Ishikawa (cell line): ENCODE results near the gene SETD6.

Experiments
- CEBPB ChIP-seq: IDR thresholded peaks from 2 replicates; pipeline ENCODE4 v1.6.1; 2012
- CREB1 ChIP-seq: IDR thresholded peaks from 2 replicates; pipeline ENCODE4 v1.6.1; 2012; ENCODE audit warnings: low read depth
- EGR1 ChIP-seq: IDR thresholded peaks from 2 replicates; pipeline ENCODE4 v1.6.1; 2012
- EP300 ChIP-seq: IDR thresholded peaks from 2 replicates; pipeline ENCODE4 v1.6.1; 2012; ENCODE audit warnings: borderline replicate concordance
- FOXM1 ChIP-seq: IDR thresholded peaks from 2 replicates; pipeline ENCODE4 v1.6.1; 2012; ENCODE audit warnings: low read depth, borderline replicate concordance
- MAX ChIP-seq: IDR thresholded peaks from 2 replicates; pipeline ENCODE4 v1.6.1; 2012
- NFIC ChIP-seq: IDR thresholded peaks from 2 replicates; pipeline ENCODE4 v1.6.1; 2012
- RAD21 ChIP-seq: IDR thresholded peaks from 2 replicates; pipeline ENCODE4 v1.6.1; 2012; ENCODE audit warnings: low read depth
- REST ChIP-seq: IDR thresholded peaks from 2 replicates; pipeline ENCODE4 v1.6.1; 2012; ENCODE audit warnings: low read depth, mild to moderate bottlenecking
- TAF1 ChIP-seq: IDR thresholded peaks from 2 replicates; pipeline ENCODE4 v1.6.1; 2012; ENCODE audit warnings: low read depth, mild to moderate bottlenecking
- TCF12 ChIP-seq: IDR thresholded peaks from 2 replicates; pipeline ENCODE4 v1.6.1; 2012; ENCODE audit warnings: low read depth
- TEAD4 ChIP-seq: IDR thresholded peaks from 2 replicates; pipeline ENCODE4 v1.6.1; 2012
- USF1 ChIP-seq: IDR thresholded peaks from 2 replicates; pipeline ENCODE4 v1.6.1; 2012
- YY1 ChIP-seq: IDR thresholded peaks from 2 replicates; pipeline ENCODE4 v1.6.1; 2012; ENCODE audit warnings: low read depth
- ZBTB7A ChIP-seq: IDR thresholded peaks from 2 replicates; pipeline ENCODE4 v1.6.1; 2012; ENCODE audit warnings: low read depth

SETD6 gene

GRCh38 chr16:58471209-58471975, 43.9 kb upstream of the SETD6 start:
- TF ChIP-seq TAF1, result no peak
- no peak for TF ChIP-seq TEAD4
- no peak for TF ChIP-seq YY1
- TF ChIP-seq ZBTB7A, result no peak
- no peak for TF ChIP-seq CEBPB
- no peak for TF ChIP-seq MAX
- no peak for TF ChIP-seq FOXM1
- no peak for TF ChIP-seq TCF12
- no peak for TF ChIP-seq RAD21
- TF ChIP-seq CREB1, result no peak
- TF ChIP-seq USF1, result no peak

GRCh38 chr16:58472266-58472665, 43.1 kb upstream of the SETD6 start:
- no peak for TF ChIP-seq YY1
- TF ChIP-seq EP300, result no peak
- TF ChIP-seq MAX, result no peak
- no peak for TF ChIP-seq CREB1
- no peak for TF ChIP-seq TCF12
- TF ChIP-seq FOXM1, result no peak
- no peak for TF ChIP-seq EGR1
- TF ChIP-seq CEBPB, result no peak
- no peak for TF ChIP-seq RAD21
- TF ChIP-seq NFIC, result no peak
- TF ChIP-seq REST, result no peak
- TF ChIP-seq ZBTB7A, result no peak
- TF ChIP-seq TAF1, result no peak
- no peak for TF ChIP-seq TEAD4
- TF ChIP-seq USF1, result no peak

- TF ChIP-seq REST, result no peak
- TF ChIP-seq CREB1, result no peak
- no peak for TF ChIP-seq EP300
- no peak for TF ChIP-seq FOXM1
- TF ChIP-seq RAD21, result no peak
- TF ChIP-seq TCF12, result no peak
- no peak for TF ChIP-seq USF1
- TF ChIP-seq MAX, result no peak
- TF ChIP-seq EGR1, result no peak
- TF ChIP-seq TAF1, result no peak
- no peak for TF ChIP-seq TEAD4
- no peak for TF ChIP-seq NFIC
- TF ChIP-seq ZBTB7A, result no peak
- no peak for TF ChIP-seq YY1
- no peak for TF ChIP-seq CEBPB
These were observed 42.5 kb upstream of the SETD6 start for GRCh38 chr16:58472827-58473226.

GRCh38 chr16:58474296-58474695, 41.0 kb upstream of the SETD6 start:
- no peak for TF ChIP-seq ZBTB7A
- no peak for TF ChIP-seq EP300
- no peak for TF ChIP-seq MAX
- TF ChIP-seq RAD21, result no peak
- TF ChIP-seq NFIC, result no peak
- TF ChIP-seq TAF1, result no peak
- TF ChIP-seq CREB1, result no peak
- no peak for TF ChIP-seq FOXM1
- TF ChIP-seq USF1, result no peak
- TF ChIP-seq EGR1, result no peak
